Stimulated activated CD4-positive, alpha-beta T cell treated with anti-CD3 and anti-CD28 coated beads, Interleukin-2, amount 100 ng/mL, for 24 hours (primary cell): ENCODE results near the gene GLIS2.
"Not testable (repeated sequence)": the region's sequence is repeated elsewhere in the genome, so short reads cannot be mapped to it uniquely, and the experiment has no call there.

Experiments
- DNase-seq, 2 donors: peaks; one replicate each; pipeline ENCODE4 v3.0.0-alpha.2; 2020

Gene GLIS2

GRCh38 chr16:4321286-4322120 is 5.6 kb downstream of the GLIS2 start:
- DNase-seq, result no peak

GRCh38 chr16:4322121-4323052 is 6.5 kb downstream of the GLIS2 start:
- DNase-seq, result no peak

- DNase-seq, result no peak
These were observed 7.4 kb downstream of the GLIS2 start for GRCh38 chr16:4323071-4323844.

- DNase-seq, result no peak
These were observed 8.1 kb downstream of the GLIS2 start for GRCh38 chr16:4323845-4324488.

- no peak for DNase-seq
These were observed 8.8 kb downstream of the GLIS2 start for GRCh38 chr16:4324492-4325252.

- DNase-seq, result no peak
These were observed 9.4 kb downstream of the GLIS2 start for GRCh38 chr16:4325253-4325758.

- DNase-seq, result no peak
These were observed 11.6 kb downstream of the GLIS2 start for GRCh38 chr16:4327386-4328045.

GRCh38 chr16:4328046-4328781 is 12.3 kb downstream of the GLIS2 start:
- DNase-seq, result peak; percentile 64 to 69

GRCh38 chr16:4328782-4329775 is 13.2 kb downstream of the GLIS2 start:
- no peak for DNase-seq

GRCh38 chr16:4330277-4330874 is 14.5 kb downstream of the GLIS2 start:
- DNase-seq, result peak; percentile 80 to 81

- DNase-seq, result no peak
These were observed 16.2 kb downstream of the GLIS2 start for GRCh38 chr16:4332083-4332482.

- no peak for DNase-seq
These were observed 16.9 kb downstream of the GLIS2 start for GRCh38 chr16:4332623-4333307.

- no peak for DNase-seq
These were observed 17.4 kb downstream of the GLIS2 start for GRCh38 chr16:4333308-4333638.

- DNase-seq, result not testable (repeated sequence)
These were observed 17.8 kb downstream of the GLIS2 start for GRCh38 chr16:4333714-4334113.

GRCh38 chr16:4334724-4335495 is 19.0 kb downstream of the GLIS2 start:
- DNase-seq, result no peak

GRCh38 chr16:4336701-4337539 is 21.1 kb downstream of the GLIS2 start:
- DNase-seq, result no peak
